GM12878 (cell line): ENCODE measurements around the gene KRT80. TPM values are rescaled to one million over a fixed set of nuclear protein-coding genes. Genes with fewer than 3 reads are reported as not detected.

ENCODE experiments used
- ATAC-seq: fragments of 200-7000 bp; cut with Tn5 transposase; 3 replicates; pipeline ENCODE4 v1.9.1; 2020; ENCODE audit warnings: mild to moderate bottlenecking, moderate library complexity
- BruUV-seq: library from RNA; stranded (reverse); fragments of 400-500 nt; replicated peaks from 2 replicates; lab custom pipeline; 2021; lab: Mats Ljungman, UMichigan
- CTCF ChIA-PET: fragments of 300-600 bp; sonication (Branson Sonifier 250); formaldehyde crosslinking; extraction: SDS; loops from one replicate; lab custom pipeline; 2021; ENCODE audit warnings: inconsistent platforms; lab: Yijun Ruan, JAX
- POLR2A ChIA-PET: fragments of 350-600 bp; formaldehyde crosslinking; extraction: SDS; loops from one replicate; lab custom pipeline; 2021; ENCODE audit warnings: inconsistent platforms; lab: Charles Lee
- RAD21 ChIA-PET: fragments of 300-600 bp; sonication (Branson Sonifier 250); formaldehyde crosslinking; loops from one replicate; lab custom pipeline; 2023; ENCODE audit warnings: antibody characterized with exemption; ENCODE audit not compliant: unreplicated experiment; lab: Charles Lee
- SMC1A ChIA-PET: fragments of 300-600 bp; sonication (Branson Sonifier 250); formaldehyde crosslinking; loops from one replicate; lab custom pipeline; 2023; ENCODE audit not compliant: unreplicated experiment, uncharacterized antibody; lab: Charles Lee
- DNase-seq: peaks from one replicate; pipeline ENCODE4 v3.0.0-alpha.2; 2011; ENCODE audit warnings: low read depth, low spot score
- FAIRE-seq: peaks from 3 replicates; lab custom pipeline; 2011; peaks lifted over from hg19 to GRCh38; lab: Jason Lieb, UNC
- H2AFZ ChIP-seq: 2 replicates; pipeline ENCODE4 v1.6.0; 2011; ENCODE audit warnings: low read depth, low read length, control low read depth; ENCODE audit not compliant: control insufficient read depth
- H3K27ac ChIP-seq: 2 replicates; pipeline ENCODE4 v1.5.1; 2011; ENCODE audit warnings: control low read depth; ENCODE audit not compliant: control insufficient read depth, insufficient read depth
- H3K27me3 ChIP-seq, 2 experiments: replicated peaks in 1 of 2; 2 replicates each; pipeline versions ENCODE4 v1.6.0 to v1.6.1; 2011; ENCODE audit warnings: low read length in 1 of 2; ENCODE audit not compliant: control insufficient read depth in 2 of 2, insufficient read depth in 2 of 2
- H3K36me3 ChIP-seq, 2 experiments: 2 replicates each; pipeline ENCODE4 v1.5.1; 2011; ENCODE audit warnings: low read length in 1 of 2; ENCODE audit not compliant: control insufficient read depth in 2 of 2, insufficient read depth in 2 of 2
- H3K4me1 ChIP-seq: 2 replicates; pipeline ENCODE4 v1.6.1; 2011; ENCODE audit warnings: mild to moderate bottlenecking, low read length, moderate library complexity, mixed read lengths; ENCODE audit not compliant: control insufficient read depth, insufficient read depth
- H3K4me2 ChIP-seq: 2 replicates; pipeline ENCODE4 v1.6.0; 2011; ENCODE audit warnings: control low read depth; ENCODE audit not compliant: control insufficient read depth, insufficient read depth
- H3K4me3 ChIP-seq: fragments of 200-600 bp; sonication (generic); 2 replicates; pipeline ENCODE4 v1.5.1; 2016
- H3K79me2 ChIP-seq: 2 replicates; pipeline ENCODE4 v1.6.0; 2011; ENCODE audit warnings: low read length; ENCODE audit not compliant: control insufficient read depth, insufficient read depth
- H3K9ac ChIP-seq: 2 replicates; pipeline ENCODE4 v1.8.0; 2011; ENCODE audit warnings: low read length, control low read depth, mixed read lengths; ENCODE audit not compliant: control insufficient read depth, insufficient read depth
- H3K9me3 ChIP-seq: replicated peaks from 3 replicates; pipeline ENCODE4 v1.5.1; 2011; ENCODE audit warnings: mild to moderate bottlenecking, low read length; ENCODE audit not compliant: control insufficient read depth, insufficient read depth
- H4K20me1 ChIP-seq: 2 replicates; pipeline ENCODE4 v1.6.0; 2011; ENCODE audit not compliant: control insufficient read depth, insufficient read depth
- CREM ChIP-seq: IDR thresholded peaks from 2 replicates; pipeline ENCODE4 v1.6.1; 2014; ENCODE audit warnings: antibody characterized with exemption, low read depth
- CUX1 ChIP-seq: IDR thresholded peaks from 2 replicates; pipeline ENCODE4 v1.6.1; 2012; ENCODE audit warnings: improper control_type of control experiment, low read depth, low read length; ENCODE audit not compliant: insufficient replicate concordance
- DPF2 ChIP-seq: fragments of 450-650 bp; IDR thresholded peaks from 2 replicates; pipeline ENCODE4 v1.6.1; 2017; ENCODE audit warnings: mild to moderate bottlenecking
- ETV6 ChIP-seq, 2 experiments: fragments of 450-650 bp in 1 of 2; IDR thresholded peaks in 1 of 2; conservative IDR thresholded peaks in 1 of 2; 2 replicates each; pipeline ENCODE4 v1.6.1; 2014; ENCODE audit warnings: antibody characterized with exemption in 1 of 2, borderline replicate concordance in 1 of 2, low read depth in 1 of 2, mild to moderate bottlenecking in 1 of 2, moderate library complexity in 1 of 2
- EZH2 ChIP-seq: IDR thresholded peaks from 2 replicates; pipeline ENCODE4 v1.6.1; 2012; ENCODE audit warnings: low read depth, mild to moderate bottlenecking, control low read depth, inconsistent platforms, low read length, borderline replicate concordance; ENCODE audit not compliant: control insufficient read depth
- HDGF ChIP-seq: fragments of 450-650 bp; IDR thresholded peaks from 2 replicates; pipeline ENCODE4 v1.6.1; 2016; ENCODE audit warnings: antibody characterized with exemption
- PBX3 ChIP-seq: IDR thresholded peaks from 2 replicates; pipeline ENCODE4 v1.6.1; 2011; ENCODE audit warnings: mild to moderate bottlenecking, low read depth, low read length, moderate library complexity; ENCODE audit not compliant: insufficient replicate concordance
- WGBS: methylation state at CpG from one replicate; pipeline ENCODE4 v1.1.6; 2016; ENCODE audit warnings: low lambda C conversion rate; ENCODE audit not compliant: insufficient replicate concordance, insufficient coverage; ENCODE audit errors: missing lambda C conversion rate; 5-methylcytosine and 5-hydroxymethylcytosine counted together
- in situ Hi-C: fragments of 300-500 bp; cut with MboI; formaldehyde crosslinking; loops from 9 replicates; pipeline ENCODE4 v1.14.3; 2018; ENCODE audit warnings: mixed read lengths
- intact Hi-C: fragments of 100-400 bp; cut with micrococcal nuclease; formaldehyde crosslinking; loops from one replicate; pipeline ENCODE4 v1.14.2; 2022; ENCODE audit not compliant: unreplicated experiment
- polyA plus RNA-seq, 11 experiments: library from polyadenylated mRNA; depleted of rRNA in 4 of 11; unstranded in 6 of 11; stranded (reverse) in 5 of 11; fragments of >200 nt; fragmentation: Nextera tagmentation in 4 of 11; fragmentation: Illumina TruSeq in 1 of 11; extraction: Ambion mirVana in 4 of 11; extraction: Trizol in 1 of 11; gene quantifications; 1 replicate in 1 of 11; 2 replicates in 10 of 11; pipeline versions ENCODE4 v1.2.1 to v1.2.3, GENCODE V29; 2011 to 2016; ENCODE audit warnings: inconsistent platforms in 2 of 11, missing spikeins in 2 of 11, low read depth in 1 of 11
- total RNA-seq, 4 experiments: library from RNA; depleted of rRNA in 3 of 4; stranded (reverse); fragments of >200 nt in 3 of 4; fragmentation: Illumina TruSeq in 1 of 4; extraction: Trizol in 1 of 4; gene quantifications; 2 replicates each; pipeline versions ENCODE4 v1.2.1 to v1.2.3, GENCODE V29; 2013 to 2021
- TF ChIP-seq, protein P1 (sequence below): fragments of 450-650 bp; IDR thresholded peaks from 2 replicates; pipeline ENCODE4 v1.6.1; 2018; ENCODE audit warnings: mild to moderate bottlenecking, low read depth, moderate library complexity; ENCODE audit not compliant: partially characterized antibody
- TF ChIP-seq, protein P2 (sequence below): fragments of 450-650 bp; IDR thresholded peaks from 2 replicates; pipeline ENCODE4 v1.6.1; 2016; ENCODE audit warnings: mild to moderate bottlenecking

Gene KRT80
- total and polyA plus RNA-seq, 10 of the 15 experiments (the other 5 are each of a cell fraction or from before 2014, with no cell fraction given) = 0.01 TPM; not detected in 9

GRCh38 chr12:52193991-52194390, 2.2 kb upstream of the KRT80 start (continued):
- no peak for TF ChIP-seq CUX1
- no peak for TF ChIP-seq PBX3
- no peak for TF ChIP-seq DPF2

- no peak overlapping the region for H3K27ac ChIP-seq
- H3K4me3 ChIP-seq = no peak overlapping the region
- no TSS peak for BruUV-seq
- SMC1A ChIA-PET = no interaction called here
- no peaks in the 10 kb centered on the region; a peak in 3 of 4 replicates for H3K27me3 ChIP-seq
- no peaks in the 10 kb centered on the region for H4K20me1 ChIP-seq
- no peak overlapping the region for H3K9ac ChIP-seq
- FAIRE-seq = no peak
- H3K36me3 ChIP-seq = no peaks in the 10 kb centered on the region
- H3K9me3 ChIP-seq = no peaks in the 10 kb centered on the region
- H3K4me1 ChIP-seq = no peaks in the 10 kb centered on the region
- in situ Hi-C loops (no loop called here), intact Hi-C loops (no loop called here)
- H3K79me2 ChIP-seq = no peaks in the 10 kb centered on the region
- POLR2A ChIA-PET = no interaction called here
- no peak for ATAC-seq
- H3K4me2 ChIP-seq = no peak overlapping the region
- DNase-seq = no peak
- 1% methylated on average over 6 of the region's 6 CpGs for WGBS
- no peak overlapping the region for H2AFZ ChIP-seq
- RAD21 ChIA-PET = no interaction called here
- CTCF ChIA-PET = interaction anchor here (1.1 to 1.3 kb wide), 2 partner anchors 14 to 28 kb away, joined by 3 to 4 read pairs; no protein-coding TSS in a partner anchor
- TF ChIP-seq CREM = no peak
- TF ChIP-seq DPF2 = no peak
- no peak for TF ChIP-seq ETV6 (conservative IDR thresholded peaks at IDR 0.05 in 1 of 2, IDR thresholded peaks at IDR 0.05 in 1 of 2; ENCODE audit: borderline replicate concordance in 1 of 2, low read depth in 1 of 2)
- TF ChIP-seq EZH2 = no peak
- no peak for TF ChIP-seq HDGF
- TF ChIP-seq, protein P1, sequence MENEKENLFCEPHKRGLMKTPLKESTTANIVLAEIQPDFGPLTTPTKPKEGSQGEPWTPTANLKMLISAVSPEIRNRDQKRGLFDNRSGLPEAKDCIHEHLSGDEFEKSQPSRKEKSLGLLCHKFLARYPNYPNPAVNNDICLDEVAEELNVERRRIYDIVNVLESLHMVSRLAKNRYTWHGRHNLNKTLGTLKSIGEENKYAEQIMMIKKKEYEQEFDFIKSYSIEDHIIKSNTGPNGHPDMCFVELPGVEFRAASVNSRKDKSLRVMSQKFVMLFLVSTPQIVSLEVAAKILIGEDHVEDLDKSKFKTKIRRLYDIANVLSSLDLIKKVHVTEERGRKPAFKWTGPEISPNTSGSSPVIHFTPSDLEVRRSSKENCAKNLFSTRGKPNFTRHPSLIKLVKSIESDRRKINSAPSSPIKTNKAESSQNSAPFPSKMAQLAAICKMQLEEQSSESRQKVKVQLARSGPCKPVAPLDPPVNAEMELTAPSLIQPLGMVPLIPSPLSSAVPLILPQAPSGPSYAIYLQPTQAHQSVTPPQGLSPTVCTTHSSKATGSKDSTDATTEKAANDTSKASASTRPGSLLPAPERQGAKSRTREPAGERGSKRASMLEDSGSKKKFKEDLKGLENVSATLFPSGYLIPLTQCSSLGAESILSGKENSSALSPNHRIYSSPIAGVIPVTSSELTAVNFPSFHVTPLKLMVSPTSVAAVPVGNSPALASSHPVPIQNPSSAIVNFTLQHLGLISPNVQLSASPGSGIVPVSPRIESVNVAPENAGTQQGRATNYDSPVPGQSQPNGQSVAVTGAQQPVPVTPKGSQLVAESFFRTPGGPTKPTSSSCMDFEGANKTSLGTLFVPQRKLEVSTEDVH = no peak
- TF ChIP-seq, protein P2, sequence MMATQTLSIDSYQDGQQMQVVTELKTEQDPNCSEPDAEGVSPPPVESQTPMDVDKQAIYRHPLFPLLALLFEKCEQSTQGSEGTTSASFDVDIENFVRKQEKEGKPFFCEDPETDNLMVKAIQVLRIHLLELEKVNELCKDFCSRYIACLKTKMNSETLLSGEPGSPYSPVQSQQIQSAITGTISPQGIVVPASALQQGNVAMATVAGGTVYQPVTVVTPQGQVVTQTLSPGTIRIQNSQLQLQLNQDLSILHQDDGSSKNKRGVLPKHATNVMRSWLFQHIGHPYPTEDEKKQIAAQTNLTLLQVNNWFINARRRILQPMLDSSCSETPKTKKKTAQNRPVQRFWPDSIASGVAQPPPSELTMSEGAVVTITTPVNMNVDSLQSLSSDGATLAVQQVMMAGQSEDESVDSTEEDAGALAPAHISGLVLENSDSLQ = no peak
These were observed 1.7 kb upstream of the KRT80 start for GRCh38 chr12:52193532-52193931.
